ENCODE data around the gene ITPR3.

ITPR3 gene

DNA sequence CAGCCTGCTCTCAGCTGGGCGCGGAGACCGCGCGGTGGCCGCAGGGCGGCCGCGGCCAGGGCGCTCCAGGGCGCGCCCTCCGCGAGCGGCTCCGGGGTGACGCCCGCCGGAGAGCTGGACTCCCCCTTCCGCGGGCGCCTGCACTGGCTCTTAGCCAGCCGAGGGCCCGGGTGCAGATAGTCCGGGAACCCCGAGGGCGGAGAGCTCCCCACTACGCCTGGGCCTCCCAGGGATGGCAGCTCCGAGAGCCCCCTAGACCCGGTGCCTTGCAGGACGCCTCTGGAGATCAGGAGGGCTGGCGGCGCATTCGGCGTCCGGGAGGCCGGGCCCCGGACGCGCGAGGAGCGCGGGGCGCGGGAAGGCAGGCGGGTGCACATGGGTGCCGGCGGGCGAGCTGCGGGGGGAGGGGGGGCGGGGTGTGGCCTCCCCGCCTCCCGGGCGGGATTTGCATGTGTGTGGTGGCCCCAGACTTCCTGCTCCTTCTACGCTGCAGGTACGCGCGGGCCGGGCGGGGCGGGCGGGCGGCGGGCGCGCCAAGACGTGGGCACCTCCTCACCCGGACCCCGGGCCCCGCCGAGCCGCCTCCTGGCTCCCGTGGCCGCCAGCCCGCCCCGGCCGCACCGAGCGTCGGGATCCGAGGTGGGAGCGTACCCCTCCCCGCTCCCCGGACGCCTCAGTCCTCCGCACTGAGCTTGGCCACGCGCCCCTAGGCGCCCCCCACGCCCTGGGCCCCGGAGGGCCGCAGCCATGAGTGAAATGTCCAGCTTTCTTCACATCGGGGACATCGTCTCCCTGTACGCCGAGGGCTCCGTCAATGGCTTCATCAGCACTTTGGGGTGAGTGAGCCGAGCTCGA lies at the start of gene ITPR3:
ITPR3 (plus strand) TSS at position 467 of the 855 bp plus-strand sequence; CDS start at position 748, 281 bp downstream.
- peak; percentile 46 for DNase-seq (ENCODE audit: low read depth)

DNA sequence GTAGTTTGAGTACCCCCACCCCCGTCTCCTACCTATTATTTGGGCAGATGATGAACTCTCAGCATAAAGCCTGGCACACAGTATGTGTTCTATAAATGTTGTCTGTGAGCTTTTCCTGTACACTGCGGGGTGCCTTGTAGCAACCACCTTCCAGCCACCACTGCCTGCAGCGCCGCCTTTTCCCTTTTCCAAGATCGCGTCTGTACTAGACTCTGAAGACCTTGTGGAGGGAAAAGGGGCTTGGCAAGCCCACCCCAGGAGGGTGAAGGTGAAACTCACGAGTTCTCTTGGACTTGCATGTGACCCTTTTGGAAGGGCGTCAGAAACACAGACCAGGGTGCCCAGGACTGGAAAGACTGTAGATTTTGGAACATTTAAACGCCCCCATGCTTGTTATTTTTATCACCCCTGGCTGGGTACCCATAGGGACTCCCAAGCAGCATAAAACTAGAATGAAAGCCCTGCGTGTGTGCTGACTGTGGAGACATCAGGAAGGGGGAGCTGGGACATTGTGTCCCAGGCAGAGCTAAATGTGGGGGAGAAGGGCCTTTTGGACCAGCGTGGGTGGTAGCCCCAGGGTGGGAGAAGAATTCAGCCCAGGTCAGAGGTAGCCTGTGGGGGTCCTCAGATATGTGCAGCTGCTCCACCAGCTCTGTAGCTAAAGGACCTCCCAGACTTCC lies 49.3 kb upstream of the ITPR3 start:
- DNase-seq (ENCODE audit: low read depth): no peak

DNA sequence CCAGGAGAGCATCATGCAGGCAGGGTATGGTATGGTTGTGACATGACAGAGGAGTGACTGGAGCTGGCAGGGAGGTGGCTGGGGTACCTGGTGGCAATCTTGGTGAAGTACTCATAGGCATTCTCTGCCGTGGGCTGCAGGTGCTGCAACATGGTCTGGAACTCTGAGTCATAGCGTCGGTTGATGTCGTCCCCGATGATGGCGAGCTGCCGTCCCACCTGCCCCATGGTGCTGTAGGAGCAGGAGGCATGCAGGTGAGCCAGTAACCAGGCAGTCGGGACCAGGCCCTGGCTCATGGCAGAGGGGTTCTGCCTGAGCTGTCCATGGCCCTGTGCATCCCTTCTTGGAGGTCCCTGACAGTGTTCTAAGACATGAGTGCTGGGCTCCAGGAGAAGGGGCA lies 45.9 kb upstream of the ITPR3 start:
- no peak for DNase-seq (ENCODE audit: low read depth)

DNA sequence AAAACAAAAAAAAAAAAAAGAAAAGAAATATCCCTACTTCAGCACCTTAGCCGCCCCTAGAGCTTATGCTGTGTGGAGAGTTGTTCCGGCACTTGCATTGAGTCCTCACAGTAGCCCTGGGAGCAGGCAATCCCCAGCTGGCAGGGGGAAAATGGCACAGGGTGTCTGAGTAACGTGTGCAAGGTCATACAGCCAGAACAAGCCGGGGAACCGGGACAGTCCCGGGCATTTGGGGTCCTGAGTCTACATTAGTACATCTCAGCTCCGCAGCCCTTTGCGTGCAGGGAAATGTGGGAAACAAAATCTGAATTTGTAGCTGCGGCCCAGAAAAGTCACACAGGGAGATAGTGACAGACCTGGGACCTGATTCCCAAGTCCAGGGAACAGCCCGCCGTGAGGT lies 44.5 kb upstream of the ITPR3 start:
- no peak for DNase-seq (ENCODE audit: low read depth)

DNA sequence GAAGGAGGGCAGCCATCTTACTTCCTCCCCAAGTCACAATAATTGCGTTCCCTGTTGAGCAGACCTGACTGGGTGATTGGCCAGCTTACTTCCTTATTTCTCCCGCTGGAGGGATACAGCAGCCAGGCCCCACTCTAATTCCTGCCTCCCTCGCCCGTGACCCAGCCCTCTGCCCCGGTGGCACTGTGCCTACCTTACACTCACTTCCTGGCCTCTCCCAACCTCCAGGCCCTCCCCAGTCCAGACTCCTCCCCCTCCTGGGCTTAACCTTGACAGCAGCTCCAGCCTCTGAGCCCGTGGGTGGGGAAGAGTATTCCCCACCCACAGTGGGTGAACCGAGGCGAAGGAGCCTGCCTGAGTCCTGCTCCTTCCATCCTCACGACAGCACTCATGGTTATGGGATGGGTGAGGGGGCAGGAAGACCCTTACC lies 44.0 kb upstream of the ITPR3 start:
- no peak for DNase-seq (ENCODE audit: low read depth)

DNA sequence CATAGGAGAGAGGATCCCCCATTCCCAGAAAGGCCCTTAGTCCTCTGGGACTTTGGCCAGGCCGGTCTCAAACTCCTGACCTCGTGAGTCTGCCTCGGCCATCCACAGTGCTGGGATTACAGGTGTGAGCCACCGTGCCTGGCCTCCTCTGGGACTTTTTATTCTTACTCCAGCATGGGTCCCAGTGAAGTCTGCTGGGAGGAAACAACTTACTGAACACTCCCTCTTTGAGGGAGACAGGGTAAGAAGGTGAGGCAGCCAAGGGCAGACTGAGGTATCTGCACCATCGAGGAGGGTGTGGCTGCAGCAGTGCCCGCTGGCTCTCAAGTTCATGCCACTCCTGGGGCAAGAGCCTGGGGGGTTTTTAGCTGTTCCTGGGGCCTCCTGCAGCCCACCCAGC lies 43.4 kb upstream of the ITPR3 start:
- DNase-seq (ENCODE audit: low read depth): no peak

DNA sequence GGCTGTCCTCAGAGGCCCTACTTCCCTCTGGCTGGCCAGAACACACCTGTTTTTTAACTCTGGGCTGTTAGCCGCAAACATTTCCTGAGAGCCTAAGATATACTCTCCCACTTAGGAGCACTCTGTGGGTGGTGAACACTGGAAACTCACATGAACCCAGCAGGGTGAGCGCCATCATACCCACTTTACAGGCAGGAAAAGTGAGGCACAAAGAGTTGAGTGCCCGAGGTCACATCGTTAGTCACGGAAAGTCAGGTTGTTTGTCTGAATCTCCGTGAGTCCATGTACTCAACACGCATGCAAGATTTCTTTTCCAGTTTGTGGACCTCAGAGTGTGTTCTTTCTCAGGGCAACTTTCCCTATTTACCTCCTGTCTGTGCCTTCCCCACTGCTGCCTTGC lies 43.0 kb upstream of the ITPR3 start:
- DNase-seq (ENCODE audit: low read depth): no peak

DNA sequence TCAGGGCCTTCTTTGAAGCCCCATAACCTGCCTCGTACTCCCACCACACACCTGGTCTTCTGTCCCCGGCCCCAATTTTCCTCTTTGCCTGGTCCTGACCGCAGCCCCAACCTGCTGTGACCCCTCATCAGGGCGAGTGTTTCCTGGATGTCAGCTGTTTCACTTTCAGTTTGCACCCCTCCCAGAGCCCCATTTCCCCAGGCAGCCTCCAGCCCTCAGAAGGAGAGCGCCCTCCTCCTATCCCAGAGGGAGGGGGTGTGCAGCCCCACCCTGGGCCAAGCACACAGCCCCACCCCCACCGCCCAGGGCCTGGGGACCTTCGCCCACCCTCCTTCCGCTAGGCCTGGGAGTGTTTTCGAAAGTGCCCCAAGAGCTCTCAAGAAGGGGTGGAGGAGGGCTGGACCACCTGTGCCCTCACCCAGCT lies 42.5 kb upstream of the ITPR3 start:
- no peak for DNase-seq (ENCODE audit: low read depth)

DNA sequence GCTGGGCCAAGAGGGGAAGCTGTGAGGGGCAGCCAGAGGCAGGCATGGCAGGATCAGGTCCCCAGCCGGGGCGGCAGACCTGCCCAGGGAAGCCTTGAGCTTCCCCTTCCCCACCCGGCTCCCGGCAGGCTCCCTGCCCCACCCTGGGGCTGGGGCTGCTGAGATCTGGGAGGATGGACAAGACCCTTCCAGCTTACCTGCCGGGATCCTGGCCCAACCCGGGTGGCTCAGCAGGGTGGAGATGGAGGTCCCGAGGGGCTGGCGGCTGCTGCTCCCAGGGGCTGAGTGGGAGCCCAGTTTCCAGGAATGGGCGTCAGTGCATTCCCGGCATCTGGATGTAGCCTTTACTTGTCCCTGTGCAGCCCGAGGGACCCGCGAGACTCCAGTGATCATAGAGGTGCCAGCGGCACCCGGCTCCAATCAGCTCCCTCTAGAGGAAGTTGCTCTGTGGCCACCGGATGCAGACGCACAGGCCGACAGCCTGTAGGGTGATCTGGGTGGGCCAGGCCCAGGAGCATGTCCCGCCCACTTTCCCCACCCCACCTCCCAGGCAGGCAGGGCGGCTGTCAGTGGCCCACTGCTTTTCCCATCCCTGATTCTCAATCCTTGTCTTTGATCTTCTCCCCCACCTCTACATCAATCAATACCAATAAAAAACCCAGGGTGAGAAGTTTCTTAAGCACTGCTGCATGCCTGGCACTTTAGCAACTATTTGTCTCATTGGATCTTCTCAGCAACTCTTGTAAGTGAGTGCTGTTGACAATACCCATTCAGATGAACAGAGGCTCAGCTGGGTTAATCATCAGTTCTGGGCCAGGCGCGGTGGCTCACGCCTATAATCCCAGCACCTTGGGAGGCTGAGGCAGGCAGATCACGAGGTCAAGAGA lies 41.1 kb upstream of the ITPR3 start, which contains the start of gene BAK1:
BAK1 (minus strand) TSS at position 449 of the 887 bp plus-strand sequence. CDS start 2,672 bp downstream, outside the sequence.
- DNase-seq (ENCODE audit: low read depth): peak; percentile 52

DNA sequence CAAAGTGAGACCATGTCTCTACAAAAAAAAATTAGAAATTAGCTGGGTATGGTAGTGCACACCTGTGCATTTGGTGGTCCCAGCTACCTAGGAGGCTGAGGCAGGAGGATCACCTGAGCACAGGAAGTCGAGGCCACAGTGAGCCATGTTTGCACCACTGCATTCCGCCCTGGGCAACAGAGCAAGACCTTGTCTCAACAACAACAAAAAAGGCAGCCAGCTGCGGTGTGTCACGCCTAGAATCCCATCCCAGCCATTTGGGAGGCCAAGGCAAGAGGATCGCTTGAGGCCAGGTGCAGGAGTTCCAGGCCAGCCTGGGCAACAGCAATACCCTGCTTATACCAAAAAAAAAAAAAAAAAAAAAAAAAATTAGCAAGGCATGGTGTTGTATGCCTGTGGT lies 39.9 kb upstream of the ITPR3 start:
- no peak for DNase-seq (ENCODE audit: low read depth)

DNA sequence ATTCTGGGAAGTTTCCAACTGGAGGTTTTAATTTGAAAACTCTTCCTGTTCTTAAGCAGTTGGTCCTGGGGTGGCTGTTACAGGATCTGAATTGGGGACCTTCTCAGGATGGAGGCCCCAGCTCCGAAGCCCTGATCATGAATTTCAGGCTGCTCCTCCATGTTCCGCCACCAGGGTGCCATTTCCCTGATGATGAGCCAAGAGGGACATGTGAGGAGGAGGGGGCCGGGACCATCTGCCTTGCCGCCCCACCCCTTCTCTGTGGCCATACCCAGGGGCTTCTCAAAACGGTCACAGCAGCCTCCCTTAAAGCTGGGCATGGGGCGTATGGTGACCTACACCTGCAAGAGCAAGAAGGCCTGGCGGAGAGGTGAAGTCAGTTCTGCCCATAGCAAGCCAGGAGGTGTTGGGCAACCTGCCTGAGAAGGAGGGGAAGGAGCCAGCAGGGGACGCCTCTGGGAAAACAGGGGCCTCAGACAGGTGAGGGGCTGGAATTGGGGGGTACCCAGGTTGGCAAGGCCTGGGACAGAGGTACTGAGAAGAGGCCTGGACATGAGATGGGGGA lies 37.4 kb upstream of the ITPR3 start:
- DNase-seq (ENCODE audit: low read depth): no peak

DNA sequence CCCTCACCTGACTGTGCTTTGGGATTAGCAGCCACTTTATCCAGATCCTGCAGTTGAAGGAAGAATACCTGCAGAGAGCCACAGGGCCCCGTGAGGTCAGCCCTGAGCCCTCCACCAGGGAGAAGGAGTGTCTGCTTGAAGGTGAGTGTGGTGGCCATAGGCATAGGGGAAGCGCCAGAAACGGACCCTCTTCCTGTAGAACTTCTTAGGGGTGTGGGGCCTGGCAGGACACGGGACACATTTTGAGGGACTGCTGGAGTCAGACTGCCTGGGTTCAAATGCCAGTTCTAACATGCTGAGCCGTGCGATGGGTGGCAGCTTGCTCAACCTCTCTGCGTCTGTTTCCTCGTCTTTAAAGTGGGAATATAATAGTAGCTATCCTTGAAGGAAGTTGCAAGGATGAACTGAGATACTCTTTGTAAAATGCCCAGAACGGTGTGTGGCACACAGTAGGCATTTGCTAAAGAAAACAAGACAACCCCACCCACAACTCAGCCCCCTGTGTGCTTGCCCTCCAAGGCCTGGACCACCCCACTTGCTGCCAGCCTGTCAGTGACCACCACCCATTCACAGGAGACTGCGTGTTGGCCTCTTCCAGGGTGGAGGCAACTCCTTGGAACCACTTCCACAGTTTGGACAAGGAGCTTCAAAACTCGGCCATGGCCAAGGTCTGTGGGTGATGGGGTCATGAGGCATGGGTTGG lies 36.3 kb upstream of the ITPR3 start:
- no peak for DNase-seq (ENCODE audit: low read depth)

DNA sequence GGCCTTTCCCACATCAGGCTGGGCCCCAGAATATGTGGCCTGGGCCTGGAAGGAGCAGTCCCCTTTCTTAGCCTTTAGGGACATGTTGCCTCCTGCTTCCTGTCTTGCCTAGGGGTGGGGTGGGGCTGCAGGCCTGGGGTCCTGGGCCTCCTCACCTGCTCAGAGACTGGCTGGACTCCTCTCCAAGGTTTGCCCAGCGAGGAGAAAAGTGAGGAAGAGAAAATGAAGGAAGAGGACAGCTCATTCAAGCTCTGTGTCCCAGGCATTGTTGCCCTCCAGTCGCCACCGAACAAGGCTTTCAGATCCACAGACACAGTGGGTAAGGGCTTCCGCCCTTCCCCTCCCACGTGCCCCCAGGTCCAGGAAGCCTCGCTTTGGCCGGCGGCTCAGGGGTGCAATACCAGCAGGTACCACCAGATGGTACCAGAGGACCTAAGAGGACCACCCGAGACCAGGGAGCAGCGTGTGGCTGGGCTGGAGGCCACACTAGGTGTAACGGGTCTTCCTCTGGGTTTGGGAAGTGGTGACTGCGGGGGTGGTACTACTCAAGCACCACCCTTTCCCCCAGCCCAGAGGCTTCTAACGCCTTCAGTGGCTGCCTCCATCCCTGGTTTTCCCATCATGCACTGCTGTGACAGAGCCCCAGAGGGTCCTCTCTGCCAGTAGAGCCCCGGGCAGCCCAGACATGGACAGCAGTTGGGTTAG lies 35.6 kb upstream of the ITPR3 start:
- DNase-seq (ENCODE audit: low read depth): peak; percentile 89

DNA sequence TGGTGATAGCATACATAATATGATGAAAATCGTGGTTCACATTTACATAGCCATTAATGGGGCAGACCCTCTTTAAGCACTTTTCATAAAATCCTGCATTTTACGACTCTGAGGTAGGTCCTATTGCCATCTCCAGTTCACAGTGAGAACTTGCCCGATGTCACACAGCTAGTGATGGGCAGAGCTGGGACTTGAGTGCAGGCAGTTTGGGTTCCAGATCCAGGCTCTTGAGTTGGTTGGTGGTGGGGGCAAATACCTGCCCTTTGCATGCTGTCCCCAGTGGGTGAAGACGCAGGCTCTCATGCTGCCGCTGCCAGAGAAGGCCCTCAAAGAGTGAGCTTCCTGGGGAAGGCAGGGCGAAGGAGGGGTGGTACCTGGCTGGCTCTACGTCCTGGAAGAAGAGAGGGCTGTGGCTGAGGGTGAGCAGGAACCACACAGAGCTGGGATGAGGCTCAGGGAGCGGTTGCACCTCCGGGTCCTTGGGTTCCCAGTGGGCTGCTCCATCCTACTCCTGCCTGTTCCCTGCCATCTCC lies 34.9 kb upstream of the ITPR3 start:
- no peak for DNase-seq (ENCODE audit: low read depth)

DNA sequence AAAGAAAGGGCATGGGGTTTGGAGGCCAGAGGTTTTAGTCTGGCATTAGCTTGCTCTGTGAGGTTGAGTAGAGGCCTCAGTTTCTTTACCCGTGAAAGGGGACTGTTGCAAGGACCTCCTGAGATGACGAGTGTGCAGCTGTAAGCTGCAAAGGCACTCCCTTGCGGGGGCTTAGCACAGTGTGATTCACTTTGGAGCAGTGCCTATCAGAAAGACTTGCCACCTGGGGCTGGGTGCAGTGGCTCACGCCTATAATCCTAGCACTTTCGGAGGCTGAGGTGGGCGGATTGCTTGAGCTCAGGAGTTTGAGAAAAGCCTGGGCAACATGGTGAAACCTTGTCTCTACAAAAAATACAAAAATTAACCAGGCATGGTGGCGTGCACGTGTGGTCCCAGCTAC lies 33.6 kb upstream of the ITPR3 start:
- DNase-seq (ENCODE audit: low read depth): no peak

DNA sequence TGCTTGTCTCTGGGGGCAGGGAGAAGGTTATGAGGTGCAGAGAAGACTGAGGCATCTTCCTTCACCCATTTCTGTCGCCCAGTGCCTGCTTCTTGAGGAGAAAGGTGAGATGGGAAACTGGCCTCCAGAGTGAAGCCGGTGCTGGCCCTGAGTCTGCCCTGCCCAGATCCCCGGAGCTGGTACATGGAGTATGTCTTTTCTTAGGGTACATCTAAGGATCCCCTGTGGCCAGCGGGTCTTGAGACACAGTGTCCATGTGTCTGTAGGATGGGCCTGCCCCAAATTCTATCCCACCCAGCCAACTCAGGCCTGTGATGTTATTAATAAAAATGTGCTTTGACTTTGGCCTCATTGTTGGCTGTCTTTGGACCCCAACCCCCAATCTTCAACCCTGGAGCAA lies 32.2 kb upstream of the ITPR3 start:
- DNase-seq (ENCODE audit: low read depth): no peak

DNA sequence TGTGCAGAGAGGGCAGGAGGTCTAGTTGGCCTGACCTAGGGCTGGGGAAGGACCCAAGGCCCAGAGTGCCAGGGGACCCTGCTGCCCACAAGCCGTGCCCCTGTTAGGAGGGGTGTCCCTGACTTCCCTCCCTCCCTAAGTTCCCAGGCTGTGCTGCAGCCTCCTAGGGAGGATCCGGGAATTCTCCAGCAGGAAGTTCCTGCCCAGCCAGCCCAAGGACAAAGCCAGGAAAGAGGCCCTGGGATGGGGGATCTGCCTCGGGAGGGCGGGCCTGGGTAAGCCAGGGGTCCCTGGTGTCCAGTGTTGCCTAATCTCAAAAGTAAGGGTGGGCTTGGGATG lies 31.8 kb upstream of the ITPR3 start:
- no peak for DNase-seq (ENCODE audit: low read depth)

DNA sequence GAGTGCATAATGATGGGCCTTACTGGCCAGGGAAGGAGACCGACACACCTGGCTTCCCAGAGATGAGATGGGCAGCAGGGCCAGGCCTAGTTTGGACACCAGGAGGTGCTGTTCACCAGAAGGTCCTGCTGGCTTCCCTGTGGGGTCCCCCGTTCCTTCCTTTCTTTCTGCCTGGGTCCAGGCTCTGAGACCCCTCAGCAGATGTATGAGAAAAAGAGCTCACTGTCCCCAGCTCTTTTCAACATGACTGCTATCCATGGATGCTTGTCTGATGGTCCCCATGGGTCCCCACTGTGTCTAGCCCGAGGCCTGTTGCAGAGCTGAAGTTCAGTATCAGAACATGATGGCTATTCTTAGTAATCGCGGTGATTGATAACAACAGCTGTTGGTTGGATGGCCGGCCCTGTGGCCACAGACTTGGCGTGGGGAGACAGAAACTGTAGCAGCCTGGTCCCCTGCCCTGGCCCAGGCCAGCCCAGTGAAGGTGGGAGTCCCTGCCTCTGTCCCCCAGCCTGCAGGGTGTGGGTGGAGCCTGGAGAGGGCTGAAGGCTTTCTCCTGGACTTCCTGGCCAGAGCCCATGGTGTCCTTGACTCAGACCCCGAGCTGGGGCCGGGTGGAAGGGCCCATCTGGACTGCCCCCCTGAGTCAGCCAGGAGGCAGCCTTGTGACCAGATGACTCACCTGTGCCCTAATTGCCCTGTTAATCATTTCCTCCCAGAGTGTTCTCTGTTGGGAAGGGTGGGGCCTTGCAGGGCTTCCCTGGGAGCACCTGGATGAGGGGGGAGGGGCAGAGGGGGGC lies 31.2 kb upstream of the ITPR3 start:
- DNase-seq (ENCODE audit: low read depth): no peak

DNA sequence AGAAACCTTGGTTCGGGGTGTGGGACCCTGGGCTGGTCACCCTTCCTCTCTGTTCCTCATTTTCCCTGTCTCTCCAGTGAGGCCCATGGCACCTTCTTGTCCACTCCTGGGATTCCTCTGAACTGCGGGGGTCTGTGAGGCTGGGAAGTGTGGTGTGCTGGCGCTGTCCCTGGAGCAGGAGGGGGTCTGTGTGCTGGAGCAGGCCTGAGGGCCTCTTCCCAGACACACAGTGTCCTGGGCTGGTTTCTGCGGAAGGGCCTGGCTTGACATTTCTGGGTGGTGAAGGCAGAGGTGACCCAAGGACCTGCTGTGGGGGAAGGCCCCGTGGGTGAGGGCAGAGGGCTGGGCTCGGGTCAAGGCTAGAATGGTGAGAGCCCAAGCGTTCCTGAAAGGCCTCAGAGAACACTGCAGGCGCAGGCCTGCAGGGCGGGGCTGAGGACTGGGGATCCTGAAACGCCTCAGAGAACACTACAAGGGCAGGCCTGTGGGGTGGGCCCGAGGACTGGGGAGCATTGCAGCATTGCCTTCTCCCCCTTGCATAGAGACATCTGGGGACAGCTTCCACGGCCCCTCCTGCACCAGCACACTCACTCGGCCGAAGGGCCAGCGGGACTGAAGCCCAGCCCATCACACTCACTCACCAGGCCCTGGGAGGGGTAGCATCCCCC lies 30.5 kb upstream of the ITPR3 start:
- no peak for DNase-seq (ENCODE audit: low read depth)
